Measurements from ENCODE around the gene GPR39.

DNA sequence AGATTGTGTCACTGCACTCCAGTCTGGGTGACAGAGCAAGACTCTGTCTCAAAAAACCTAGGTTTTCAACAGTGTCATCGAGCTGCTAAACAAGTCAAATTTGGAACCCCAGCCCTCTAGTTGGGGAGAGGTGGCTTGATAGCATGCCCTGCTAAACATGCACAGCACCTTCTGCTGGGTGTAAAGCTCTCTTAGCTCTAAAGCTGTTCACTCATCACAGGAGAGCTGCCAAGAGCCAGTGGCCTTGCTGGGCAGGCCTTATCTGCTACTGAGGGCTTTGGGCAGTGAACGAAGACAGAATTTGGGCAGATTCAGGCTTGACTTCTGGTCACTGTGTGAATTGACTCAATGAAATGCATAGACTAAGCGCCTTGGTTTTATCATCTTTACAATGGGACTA lies 152.1 kb downstream of the GPR39 start:
- TF ChIP-seq, protein P1, sequence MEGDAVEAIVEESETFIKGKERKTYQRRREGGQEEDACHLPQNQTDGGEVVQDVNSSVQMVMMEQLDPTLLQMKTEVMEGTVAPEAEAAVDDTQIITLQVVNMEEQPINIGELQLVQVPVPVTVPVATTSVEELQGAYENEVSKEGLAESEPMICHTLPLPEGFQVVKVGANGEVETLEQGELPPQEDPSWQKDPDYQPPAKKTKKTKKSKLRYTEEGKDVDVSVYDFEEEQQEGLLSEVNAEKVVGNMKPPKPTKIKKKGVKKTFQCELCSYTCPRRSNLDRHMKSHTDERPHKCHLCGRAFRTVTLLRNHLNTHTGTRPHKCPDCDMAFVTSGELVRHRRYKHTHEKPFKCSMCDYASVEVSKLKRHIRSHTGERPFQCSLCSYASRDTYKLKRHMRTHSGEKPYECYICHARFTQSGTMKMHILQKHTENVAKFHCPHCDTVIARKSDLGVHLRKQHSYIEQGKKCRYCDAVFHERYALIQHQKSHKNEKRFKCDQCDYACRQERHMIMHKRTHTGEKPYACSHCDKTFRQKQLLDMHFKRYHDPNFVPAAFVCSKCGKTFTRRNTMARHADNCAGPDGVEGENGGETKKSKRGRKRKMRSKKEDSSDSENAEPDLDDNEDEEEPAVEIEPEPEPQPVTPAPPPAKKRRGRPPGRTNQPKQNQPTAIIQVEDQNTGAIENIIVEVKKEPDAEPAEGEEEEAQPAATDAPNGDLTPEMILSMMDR (IDR thresholded peaks at IDR 0.05): no peak
- no peak for TF ChIP-seq POLR2A (IDR thresholded peaks at IDR 0.05)

Measured in thyroid gland (tissue), 4 donors.